Dedifferentiated amniotic fluid mesenchymal stem cell (primary cell): ENCODE data around the gene PPWD1.
"Not testable (repeated sequence)": the region's sequence is repeated elsewhere in the genome, so short reads cannot be mapped to it uniquely, and the experiment has no call there.

Experiments used
- DNase-seq: peaks from one replicate; pipeline ENCODE4 v3.0.0-alpha.2; 2016; ENCODE audit errors: extremely low spot score

The PPWD1 gene

DNA sequence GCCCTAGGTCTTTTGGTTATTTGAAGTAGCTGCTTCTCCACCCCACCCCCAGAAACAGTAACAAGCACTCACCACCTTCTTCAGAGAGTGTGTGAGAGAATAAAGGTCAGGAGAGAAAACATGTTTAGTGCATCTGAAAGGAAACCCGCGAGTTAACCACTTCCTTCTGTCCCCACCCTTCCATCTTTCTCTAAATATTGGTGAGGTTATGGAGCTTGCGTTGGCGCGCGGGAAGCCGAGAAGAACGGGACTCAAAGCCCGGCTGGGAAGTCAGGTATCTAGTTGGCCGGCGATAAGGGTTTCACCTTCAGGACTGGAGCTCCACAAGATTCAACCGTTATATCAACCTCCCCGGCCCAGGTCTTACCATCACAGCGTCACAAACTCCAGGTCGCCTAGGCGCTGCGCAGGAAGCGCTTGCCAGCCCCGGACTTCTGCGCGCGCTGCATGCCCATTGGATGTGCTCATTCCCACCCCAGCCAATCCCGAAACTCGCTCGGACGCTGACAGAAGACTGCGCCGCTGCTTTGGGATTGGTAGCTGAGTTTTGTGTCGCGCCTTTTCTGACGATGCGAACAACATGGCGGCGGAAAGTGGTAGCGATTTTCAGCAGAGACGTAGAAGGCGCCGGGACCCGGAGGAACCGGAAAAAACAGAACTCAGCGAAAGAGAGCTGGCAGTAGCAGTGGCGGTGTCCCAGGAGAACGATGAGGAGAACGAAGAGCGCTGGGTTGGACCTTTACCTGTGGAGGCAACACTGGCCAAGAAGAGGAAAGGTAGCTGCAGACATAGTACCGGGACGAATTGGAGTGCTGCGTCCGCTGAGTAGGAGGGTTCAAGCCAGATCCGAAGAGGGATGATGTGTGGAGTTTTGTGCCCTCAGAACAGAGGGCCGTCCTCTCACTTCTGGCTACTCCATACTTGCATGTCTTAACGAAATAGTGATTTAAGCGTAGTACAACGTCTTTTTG, at the start of gene PPWD1, which contains the start of gene CENPK:
Gene PPWD1, plus strand, starts transcription at position 566 of the 971 bp plus-strand sequence. Its CDS starts 15 bp downstream, at position 581.
Gene CENPK, minus strand, starts transcription at position 438 of the 971 bp plus-strand sequence. CDS start 8,261 bp downstream, outside the sequence.
- peak; percentile 97 for DNase-seq

DNA sequence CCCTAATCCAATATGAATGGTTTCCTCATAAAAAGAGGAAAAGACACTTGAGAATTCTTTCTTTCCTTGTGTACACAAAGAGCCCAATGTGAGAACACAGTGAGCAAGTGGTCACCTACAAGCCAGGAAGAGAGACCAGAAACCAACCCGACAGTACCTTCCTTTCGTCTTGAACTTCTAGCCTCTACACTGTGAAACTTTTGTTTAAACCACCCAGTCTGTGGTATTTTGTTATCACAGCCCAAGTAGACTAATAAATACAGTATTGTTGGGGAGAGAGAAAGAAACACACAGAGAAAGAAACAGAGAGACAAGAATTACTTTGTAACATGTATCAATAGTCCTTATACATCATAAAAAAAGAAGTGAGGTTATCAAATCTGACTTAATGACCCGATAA, 37.4 kb upstream of the PPWD1 start:
- no peak for DNase-seq

DNA sequence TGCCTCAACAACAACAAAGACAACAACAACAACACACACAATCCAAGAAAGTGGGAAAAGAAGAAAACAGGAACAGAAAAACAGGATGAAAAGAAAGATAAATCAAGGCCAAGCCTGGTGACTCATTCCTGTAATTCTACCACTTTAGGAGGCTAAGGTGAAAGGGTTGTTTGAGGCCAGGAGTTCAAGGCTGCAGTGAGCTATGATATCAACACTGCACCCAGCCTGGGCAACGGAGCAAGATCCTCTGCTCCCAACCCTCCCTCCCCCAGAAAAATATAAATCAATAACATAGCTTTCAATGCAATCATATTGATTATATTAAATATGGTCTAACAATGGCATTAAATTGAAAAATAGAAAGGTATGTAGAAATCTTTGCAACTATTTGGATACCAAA, 32.2 kb upstream of the PPWD1 start:
- no peak for DNase-seq

DNA sequence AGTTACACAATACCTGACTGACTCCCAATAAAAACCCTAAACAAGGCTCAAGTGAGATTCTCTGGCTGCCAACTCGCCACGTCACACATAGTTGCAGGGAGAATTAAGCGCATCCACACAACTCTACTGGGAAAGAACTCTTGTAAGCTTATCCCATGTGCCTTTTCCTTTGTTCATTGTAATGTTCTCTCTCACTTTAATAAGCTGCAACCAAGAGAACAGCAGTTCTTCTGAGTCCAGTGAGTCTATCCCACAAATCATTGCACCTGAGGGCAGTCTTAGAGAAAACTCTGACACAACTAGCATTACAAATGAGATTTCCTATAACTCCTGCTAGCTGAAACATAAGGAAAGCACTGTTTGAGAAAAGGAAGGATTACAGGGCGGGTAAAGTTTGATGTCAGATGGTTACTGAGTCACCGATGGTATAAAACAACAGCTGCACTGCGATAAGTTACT, 27.5 kb upstream of the PPWD1 start:
- no peak for DNase-seq

DNA sequence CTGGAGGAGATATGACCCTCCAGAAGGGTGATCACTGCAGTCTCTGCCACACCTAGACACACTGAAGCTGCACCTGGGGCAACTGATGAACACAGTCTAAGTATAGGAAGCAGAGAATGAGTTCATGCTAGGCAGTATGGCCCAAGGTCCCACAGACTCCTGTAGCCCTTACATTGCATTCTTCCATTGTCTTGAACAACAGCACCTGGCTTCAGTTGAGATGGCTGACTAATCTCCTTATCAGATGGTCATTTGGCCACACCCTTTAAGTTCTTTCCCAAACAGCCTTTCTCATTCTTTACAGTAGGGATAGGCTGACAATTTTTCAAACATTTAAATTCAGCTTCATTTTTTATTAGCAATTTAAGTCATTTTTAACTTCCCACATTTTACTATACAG, 23.3 kb upstream of the PPWD1 start:
- no peak for DNase-seq

DNA sequence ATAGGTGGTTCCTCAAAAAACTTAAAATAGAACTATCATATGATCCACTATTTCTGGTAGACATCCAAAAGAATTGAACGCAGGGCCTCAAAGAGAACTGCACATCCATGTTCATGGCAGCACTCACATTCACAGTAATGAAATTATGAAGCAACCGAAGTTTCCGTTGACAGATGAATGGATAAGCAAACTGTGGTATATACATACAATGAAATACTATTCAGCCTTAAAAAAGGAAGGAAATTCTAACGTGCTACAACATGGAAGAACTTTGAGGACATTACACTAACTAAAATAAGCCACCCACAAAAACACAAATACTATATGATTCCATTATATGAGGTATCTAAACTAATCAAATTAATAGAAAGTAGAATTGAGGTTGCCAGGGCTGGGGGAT, 18.6 kb upstream of the PPWD1 start:
- no peak for DNase-seq

DNA sequence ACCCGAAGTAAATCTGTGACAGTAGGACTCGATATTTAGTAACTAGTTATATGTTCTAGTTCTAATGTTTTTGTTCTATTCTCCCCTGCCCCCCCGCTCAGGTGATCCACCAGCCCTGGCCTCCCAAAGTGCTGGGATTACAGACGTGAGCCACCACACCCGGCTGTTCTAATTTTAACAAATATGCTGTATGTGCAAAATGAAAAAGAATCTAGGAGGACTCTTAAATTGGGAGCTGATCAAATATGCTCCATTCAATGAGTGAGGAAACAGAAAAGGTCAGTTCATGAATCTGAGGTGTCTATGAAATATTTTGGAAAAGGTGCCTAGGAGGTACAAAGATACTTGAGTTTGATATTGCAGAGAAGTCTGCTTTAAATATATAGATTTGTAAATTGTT, 17.0 kb upstream of the PPWD1 start:
- DNase-seq: no peak

DNA sequence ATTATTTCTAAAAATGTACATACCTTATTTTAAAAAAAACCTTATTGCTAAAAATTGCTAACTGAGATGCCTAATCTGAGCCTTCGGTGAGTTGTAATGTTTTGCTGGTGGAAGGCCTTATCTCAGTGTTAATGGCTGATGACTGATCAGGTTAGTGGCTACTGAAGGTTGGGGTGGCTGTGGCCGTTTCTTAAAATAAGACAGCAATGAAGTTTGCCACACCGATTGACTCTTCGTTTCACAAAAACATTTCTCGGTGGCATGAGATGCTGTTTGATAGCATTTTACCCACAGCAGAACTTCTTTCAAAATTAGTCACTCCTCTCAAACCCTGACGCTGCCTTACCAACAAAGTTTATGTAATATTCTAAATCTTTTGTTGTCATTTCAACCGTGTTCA, 14.8 kb upstream of the PPWD1 start:
- DNase-seq: no peak

DNA sequence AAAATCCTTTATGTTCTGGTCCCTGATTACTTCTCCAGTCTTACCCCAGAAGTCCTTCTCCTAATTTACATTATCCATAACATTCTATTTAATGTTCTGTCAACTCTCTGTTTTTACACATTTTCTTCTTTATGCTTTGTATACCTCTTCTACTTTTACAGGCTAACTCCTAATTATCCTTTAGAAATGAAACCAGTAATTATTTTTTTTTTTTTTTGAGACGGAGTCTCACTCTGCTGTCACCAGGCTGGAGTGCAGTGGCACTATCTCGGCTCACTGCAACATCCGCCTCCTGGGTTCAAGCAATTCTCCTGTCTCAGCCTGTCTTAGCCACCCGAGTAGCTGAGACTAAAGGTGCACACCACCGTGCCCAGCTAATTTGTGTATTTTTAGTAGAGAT, 9.2 kb upstream of the PPWD1 start:
- no peak for DNase-seq

DNA sequence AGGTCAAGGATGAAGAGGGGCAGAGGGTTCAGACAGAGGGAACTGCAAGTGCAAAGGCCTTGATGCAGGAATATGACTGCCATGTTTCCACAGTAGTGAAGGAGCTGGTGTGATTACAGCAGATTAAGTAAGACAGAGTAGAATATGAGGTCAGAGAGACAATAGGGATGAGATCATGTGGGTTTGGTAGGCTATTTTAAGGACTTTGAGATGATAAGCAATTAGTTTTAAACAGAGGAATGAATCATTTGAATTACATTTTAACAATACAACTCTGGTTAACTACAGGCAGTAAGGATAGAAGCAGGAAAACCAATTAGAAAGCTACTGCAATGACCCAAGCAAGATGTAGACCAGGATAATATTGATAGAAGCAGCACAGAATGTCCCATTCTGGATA, 7.8 kb upstream of the PPWD1 start:
- no peak for DNase-seq

DNA sequence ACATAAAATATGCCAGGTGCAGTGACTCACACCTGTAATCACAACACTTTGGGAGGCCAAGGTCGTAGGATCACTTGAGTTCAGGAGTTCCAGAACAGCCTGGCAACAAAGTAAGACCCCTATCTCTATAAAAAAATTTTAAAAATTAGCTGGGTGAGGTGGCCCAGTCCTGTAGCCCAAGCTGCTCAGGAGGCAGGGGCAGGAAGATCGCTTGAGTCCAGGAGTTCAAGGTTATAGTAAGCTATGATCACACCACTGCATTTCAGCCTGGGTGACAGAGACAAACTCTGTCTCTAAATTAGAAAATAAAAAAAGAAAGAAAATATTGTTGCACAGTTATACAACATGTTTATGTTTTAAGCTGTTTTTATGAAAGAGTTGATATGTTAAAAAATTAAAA, 6.9 kb upstream of the PPWD1 start:
- no peak for DNase-seq

DNA sequence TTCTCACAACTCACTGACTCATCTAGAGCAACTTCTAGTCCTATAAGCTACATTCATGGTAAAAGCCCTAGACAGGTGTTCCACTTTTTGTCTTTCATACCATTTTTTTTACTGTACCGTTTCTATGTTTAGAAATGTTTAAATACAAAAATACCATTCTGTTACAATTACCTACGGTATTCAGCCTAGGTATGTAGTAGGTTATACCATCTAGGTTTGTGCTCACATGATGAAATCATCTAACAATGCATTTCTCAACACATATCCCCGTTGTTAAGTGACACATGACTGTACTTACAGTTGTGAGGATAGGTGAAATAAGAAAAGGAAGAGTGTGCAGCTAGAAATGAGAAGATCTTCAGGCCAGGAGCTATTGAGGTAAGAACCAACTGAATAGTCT, 6.4 kb upstream of the PPWD1 start:
- no peak for DNase-seq

DNA sequence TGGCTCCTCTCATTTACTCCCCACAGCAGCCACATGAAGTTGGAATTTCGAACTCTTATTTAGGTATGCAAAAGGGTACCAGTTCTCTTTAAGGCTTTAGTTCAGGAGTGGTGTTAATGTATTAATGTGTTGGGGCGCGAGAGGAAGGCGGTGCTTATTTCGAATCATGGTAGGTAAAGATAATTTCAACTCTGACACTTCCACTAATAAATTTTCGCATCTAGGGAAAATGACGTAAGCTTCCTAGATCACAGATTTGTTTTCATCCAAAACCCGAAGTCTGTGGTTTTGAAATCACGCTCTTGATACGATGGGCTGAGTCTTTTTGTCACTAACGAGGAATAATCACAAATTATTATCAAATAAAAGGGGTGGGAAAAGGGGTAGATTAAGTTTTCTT, 681 bp downstream of the PPWD1 start:
- no peak for DNase-seq

DNA sequence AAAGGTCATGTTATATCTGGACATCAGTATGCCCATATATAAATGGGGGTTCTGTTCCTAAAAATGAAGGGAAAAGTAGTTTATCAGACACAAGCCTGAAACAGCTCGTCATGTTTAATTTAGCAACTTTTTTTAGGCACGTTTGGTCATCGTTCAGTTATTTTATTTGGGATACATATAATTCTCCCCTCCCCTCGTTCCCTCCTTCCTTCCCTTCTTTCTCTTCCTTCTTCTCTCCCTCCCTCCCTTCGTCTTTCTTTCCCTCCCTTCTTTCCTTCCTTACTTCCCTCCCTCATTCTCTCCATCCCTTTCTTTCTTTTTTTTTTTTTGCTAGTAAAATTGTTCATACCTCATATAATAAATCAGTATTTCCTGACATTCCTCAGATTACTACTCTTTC, 3.4 kb downstream of the PPWD1 start:
- no peak for DNase-seq

DNA sequence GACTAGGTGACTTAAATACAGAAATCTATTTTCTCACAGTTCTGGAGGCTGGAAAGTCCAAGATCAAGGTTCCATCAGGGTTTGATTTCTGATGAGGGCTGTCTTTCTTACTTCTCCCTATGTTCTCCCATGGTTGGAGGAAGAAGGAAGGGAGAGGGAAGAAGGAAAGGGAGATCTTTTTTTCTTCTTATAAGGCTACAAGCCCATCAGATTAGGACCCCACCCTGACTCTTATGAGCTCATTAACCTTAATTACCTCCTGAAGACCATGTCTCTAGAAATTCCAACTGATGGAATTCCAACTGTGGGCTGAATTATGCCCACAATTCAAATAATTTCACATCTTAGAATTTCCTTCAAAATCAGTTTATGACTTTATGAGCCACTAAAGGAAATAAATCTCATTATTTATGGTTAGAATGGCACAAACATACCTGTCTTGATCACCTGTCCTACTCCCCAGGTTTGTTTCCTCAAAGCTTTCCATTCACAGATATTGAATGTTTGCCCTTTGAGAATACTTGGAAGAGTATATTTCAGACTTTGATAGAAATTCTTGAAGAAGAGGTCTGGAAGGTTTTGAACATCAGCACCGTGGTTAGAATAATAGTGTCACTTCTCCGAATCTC, 7.6 kb downstream of the PPWD1 start:
- no peak for DNase-seq

DNA sequence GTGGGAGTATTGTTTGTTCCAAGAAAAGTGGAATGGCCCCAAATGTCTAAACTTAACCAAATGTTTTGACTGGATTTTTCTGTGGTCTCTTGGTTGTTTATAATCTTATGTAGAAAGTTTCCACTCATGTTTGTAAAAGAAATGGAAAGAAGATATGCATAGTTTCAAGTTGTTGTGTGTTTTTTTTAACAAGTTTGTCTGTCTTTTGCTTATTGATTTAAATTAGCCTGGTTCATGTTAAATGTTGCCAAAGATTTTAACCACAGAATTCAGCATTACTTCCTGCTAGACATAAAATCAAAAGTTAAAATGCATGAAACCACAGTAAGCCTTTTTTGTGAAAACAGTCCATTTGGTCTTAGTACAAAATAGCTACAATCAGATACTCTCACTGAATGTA, 14.0 kb downstream of the PPWD1 start:
- peak; percentile 54 for DNase-seq

DNA sequence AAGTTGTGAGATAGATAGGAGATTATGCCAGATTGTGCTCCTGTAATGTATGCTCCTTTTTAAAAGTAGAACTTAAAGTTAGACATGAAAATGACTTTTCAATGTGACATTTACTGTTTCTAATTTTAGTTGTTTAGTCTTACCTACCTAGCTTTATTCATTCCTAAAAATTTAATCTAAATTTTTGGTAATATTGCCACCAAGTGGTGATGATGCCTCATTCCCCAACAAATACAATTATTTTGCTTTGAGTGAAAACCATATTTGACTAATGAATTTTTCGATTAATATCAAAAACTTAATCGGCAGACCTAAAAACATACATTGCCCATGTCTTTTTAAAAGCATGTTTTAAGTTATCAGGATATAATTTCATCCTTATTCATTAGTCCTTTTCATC, 25.6 kb downstream of the PPWD1 start:
- DNase-seq: no peak

DNA sequence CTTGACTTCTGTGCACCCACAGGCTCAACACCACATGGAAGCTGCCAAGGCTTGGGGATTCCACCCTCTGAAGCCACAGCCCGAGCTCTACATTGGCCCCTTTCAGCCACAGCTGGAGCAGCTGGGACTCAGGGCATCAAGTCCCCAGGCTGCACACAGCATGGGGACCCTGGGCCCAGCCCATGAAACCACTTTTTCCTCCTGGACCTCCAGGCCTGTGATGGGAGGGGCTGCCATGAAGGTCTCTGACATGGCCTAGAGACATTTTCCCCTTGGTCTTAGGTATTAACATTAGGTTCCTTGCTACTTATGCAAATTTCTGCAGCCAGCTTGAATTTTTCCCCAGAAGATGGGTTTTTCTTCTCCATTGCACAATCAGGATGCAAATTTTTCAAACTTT, 38.7 kb downstream of the PPWD1 start:
- DNase-seq: not testable (repeated sequence)

DNA sequence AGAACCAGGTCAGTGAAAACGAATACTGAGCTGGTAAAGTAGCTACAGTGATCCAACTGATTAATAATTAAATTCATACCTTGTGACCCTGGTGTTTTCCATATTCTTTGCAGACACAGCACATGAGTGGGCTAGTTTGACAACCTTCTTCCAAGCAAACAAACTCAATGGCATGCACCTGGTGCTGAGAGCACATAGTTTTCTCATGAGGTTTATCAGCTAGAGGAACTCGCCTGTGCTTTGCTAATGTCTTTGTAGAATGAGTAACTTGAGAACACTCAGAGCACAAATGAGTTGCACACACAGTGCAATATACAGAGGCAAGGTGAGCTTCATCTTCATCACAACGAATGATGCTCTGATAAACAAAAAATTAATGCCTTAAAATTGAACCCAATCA, 48.4 kb downstream of the PPWD1 start:
- DNase-seq: no peak

DNA sequence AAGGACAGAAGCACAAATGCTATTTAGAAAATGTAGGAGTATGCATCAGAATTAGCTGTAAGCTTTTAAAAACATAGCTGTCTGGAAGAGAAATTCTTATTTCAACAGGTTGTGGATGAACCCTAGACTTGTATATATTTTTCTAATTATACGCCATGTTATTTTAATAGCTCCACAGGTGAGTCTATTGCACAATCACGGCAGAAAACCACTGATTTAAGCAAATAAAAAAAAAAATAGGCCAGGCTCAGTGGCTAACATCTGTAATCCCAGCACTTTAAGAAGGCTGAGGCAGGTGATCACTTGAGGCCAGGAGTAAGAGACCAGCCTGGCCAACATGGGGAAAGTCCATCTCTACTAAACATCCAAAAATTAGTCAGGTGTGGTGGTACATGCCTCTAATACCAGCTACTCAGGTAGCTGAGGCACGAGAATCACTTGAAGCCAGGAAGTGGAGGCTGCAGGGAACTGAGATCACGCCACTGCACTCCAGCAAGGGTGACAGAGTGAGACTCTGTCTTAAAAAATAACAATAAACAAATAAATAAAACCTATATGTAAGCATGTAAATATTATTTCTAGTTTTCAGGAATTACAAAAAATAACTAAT, 49.3 kb downstream of the PPWD1 start:
- no peak for DNase-seq

DNA sequence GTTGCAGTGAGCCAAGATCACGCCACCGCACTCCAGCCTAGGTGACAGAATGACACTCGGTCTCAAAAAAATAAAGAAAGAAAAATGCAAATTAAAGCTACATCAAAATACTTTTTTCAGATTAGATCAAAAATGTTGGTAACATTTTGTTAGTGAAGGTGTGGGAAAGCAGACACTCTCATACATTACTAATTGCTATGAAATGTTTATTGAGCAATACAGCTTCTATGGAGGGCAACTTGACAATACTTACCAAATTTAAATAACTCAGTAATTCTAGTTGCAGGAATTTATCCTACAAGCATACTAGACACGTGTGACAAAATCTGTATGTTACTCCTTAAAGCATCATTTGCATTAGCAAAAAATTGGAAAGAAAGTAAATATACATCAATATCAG, 56.9 kb downstream of the PPWD1 start:
- DNase-seq: no peak

DNA sequence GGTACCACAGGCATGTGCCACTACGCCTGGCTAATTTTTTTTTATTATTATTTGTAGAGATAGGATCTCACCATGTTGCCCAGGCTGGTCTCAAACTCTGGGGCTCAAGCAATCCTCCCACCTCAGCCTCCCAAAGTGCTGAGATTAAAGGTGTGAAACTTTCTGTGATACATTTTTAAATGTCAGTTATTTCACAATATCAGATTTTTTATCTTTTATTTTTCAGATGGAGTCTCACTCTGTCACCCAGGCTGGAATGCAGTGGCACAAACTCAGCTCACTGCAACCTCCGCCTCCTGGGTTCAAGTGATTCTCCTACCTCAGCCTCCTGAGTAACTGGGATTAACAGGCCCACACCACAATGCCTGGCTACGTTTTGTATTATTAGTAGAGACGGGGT, 58.9 kb downstream of the PPWD1 start:
- DNase-seq: not testable (repeated sequence)

DNA sequence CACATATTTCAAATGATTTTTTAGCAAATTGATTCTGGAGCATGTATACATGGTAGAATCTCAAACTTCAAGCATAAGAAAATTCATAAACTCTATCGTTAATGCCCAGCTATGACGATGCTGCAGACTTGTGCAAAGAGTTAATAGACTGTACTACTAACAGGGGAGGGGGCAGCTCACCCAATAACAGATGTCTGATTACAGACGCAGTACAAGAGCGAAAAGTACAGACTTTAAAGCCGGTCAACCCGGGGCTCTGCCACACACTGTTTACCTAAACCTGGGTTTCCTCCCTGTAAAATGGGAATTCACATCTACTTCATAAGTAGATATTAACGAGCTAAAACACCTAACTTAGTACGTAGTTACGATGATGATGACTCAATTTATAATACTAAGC, 60.4 kb downstream of the PPWD1 start:
- DNase-seq: no peak
